Measurements from ENCODE around the gene CACNA1D.

CACNA1D gene

DNA sequence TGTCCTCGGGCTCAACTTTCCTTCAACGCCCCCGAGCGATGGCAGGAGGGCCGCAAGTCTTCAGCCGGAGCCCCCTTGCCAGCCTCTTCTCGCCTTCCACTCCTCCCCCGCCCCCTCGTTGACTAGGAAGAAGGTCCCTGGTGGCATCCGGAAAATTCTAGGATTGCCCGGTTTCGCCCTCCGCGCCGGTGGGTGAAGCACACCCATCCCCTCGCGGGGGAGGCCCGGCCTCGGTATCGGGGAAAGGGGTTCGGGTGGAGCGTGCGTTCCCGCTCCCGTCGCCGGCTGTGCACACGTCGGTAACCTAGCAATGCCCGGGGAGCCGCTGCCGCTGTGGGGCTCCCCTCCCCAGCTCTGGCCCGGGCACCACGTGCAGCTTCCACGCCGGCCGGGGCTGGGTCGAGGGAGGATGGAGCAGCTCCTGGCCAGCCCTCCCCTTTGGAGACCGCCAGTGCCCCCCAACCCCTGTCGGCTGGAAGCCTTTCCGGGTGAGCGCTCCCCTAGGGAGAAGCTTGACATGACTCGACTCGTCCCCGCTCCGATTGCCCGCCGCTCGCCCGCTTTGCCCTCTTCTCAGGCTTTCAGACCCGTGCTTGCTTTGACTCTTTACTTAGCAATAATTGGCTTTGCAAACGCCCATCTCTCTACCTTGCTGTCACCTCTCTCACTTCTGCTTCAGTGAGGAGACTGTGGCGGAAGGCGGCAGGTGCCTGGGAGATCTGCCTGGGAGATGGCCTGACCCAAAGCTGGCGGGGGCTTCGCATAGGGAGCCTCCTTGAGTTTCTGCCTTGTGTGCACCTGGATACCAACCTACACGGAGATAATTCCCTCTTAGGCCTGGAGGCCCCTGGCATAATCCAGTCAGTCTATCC, 1.3 kb downstream of the CACNA1D start:
- DNase-seq = peak; percentile 23

DNA sequence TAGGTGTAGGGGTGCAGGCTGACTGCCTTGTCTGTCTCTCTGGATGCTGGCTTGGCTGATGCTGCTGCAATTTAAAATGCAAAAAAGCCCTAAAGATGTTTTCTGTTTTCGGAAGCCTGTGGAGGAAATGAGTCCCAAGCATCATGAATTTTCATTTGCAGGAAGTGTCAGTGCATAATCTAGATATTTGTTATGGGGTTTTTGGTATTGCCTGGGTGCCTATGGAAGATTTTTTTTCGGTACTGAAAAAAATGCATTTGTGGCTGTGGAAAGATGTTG, 1.9 kb downstream of the CACNA1D start:
- DNase-seq = no peak

DNA sequence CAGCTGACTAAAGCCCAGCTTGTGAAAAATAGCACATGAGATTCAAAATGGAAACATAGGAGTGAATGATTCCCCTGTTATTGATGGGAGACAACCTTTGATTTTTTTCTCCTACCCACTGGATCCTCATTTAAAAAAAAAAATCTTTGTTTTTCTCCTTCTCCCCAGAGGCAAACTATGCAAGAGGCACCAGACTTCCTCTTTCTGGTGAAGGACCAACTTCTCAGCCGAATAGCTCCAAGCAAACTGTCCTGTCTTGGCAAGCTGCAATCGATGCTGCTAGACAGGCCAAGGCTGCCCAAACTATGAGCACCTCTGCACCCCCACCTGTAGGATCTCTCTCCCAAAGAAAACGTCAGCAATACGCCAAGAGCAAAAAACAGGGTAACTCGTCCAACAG, 2.6 kb downstream of the CACNA1D start:
- no peak for DNase-seq

DNA sequence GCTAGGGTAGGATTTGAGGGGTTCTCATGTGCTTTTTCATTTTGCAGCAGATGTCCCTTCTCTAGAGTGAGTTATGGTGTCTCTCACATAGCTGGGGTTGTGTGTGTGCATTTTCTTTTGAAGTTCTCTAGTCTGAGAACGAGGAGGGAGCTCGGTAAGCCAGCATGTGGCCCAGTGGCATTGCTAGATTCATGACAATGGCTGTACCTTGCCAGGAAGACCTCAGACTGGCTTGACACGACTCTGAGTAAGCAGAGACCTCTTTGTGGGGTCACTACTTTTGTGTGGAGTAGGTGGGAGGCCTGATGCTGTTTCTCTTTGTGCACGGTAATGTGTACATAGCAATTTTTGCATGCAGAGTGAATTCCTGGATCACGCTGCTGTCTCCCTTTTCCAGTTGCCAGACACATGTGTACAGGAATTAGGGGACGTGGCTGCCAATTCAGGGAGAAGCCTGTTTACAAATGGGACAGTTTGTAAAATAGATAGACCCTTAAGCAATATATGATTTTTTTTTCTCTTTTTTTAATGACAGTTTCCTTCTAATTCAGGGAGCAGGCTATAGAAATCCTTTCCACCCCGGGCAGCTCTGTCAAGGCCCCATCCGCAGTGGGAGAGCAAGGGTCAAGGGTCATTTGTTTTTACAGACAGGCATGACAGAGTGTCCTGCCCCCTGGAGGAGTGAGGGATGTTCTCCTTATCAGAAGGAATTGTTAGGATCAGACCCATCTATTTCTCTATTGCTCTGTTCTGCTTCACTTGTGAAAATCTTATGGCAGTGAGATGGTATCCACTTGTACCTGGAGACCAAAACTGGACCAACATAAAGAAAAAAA, 4.6 kb downstream of the CACNA1D start:
- DNase-seq = no peak

DNA sequence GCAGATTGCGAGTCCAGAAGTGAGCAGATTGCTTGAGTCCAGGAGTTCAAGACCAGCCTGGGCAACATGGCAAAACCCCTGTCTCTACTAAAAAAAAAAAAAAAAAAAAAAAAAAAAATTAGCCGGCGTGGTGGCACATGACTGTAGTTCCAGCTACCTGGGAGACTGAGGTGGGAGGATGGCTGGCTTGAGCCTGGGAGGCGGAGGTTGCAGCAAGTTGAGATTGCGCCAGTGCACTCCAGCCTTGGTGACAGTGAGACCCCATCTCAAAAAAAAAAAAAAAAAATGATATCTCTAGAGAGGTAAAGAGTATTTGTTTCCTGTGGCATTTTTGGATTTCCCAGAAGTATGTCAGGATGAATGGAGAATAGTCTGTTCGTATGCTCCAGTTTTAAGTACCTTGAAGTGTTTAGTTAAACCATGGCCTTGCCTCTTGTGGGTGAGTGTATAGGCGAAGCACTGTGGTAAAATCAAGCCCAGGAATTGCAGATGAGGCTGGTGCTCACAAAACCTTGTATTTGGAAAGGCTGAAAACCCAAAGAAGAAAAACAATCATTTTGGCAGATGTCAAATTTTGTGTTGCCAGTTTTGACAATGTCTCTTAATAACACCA, 5.9 kb downstream of the CACNA1D start:
- DNase-seq = no peak

DNA sequence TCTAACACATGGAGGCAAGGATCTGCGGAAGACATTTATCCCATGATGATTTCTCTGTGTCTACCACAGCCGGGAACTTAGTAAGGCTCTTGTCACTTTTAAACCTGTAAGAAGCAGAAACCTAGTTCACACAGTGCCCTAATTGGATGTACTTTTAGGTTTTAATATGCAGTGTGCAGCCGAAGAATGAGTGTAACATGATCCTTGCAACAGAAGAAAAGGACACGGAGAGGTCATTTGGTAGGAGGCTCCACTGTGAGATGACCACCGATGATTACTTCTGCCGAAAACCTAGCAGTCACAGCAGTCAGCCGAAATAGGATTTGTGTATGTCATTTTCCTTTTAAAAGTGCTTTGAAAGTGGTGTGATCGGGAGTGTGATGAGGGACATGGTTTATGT, 6.8 kb downstream of the CACNA1D start:
- no peak for DNase-seq

DNA sequence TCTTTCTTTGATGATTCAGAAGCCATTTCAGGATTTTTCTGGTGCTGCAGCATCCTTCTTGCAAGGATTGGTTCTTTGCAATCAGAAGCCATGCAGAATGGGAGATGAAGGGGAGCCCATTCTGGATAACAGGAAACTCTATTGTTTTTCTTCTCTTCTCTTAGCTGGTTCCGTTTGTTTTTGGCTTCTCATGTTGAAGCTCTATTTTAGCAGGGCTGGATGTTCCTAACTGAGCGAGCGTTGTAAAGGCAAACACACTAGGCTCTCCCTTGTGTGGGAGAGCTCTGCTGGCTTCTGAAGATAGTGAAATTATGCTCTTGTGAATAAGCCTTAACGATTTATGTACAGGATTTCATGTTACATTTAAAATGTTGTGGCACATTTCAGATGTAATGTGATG, 8.3 kb downstream of the CACNA1D start:
- no peak for DNase-seq

DNA sequence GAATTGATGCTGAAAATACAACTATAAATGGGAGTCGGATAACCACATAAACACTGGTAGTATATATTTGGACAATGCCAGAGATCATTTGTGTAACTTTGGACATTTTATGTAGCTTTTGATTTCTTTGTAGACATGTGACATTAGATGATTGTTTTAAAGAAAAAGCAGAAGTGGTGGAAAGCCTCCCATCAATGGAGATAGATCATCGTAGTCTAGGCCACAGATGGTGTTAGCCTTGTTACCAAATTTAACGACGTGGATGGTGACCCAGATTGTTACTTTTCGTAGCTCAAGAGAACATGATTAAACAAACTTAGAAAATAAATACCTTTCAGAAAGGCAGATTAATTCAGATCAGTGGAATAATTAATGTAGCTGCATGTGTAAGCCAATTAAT, 8.8 kb downstream of the CACNA1D start:
- DNase-seq = no peak

DNA sequence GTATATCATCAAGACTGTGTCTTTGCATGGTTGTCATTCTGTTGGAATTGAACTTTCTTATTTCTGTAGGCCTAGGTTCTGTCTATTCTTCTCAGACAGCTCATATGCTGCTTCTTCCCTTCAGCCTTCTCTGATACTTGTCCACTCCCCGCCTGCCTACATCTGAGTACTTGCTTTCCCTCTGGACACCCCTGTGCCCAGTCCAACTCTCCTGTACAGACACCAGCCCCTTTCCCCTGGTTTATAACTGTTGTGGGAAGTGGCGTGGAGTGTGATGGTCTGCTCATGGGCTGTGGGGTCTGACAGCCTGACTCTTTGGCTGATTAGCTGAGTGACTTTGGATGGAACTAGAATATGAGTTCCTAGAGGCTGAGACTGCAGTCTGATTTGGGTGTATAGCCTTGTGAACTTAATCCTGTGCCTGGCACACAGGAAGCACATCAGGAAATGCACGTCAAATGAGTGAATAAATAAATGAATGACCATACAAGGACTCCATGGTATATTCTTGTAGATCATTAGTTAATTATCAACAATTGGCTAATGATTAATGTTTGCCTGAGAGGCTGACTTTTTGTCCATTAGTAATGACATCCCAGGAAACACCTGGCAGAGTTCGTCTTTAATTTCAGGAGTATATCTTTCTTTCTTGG, 11.8 kb downstream of the CACNA1D start:
- DNase-seq = no peak

DNA sequence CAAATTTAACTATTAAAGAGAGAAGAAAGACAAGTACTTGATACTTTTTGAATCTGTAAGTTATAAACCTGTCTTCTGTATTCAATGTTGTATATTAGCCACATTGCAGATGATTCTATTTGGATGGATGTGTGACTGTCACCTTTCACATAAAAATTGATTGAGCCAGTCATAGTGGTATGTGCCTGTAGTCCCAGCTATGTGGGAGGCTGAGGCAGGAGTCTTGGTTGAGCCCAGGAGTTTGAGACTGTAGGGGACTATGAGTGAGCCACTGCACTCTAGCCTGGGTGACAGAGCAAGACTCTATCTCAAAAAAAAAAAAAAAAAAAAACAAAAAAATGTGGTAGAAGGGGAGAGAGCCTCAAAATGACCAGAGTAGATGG, 12.3 kb downstream of the CACNA1D start:
- DNase-seq = no peak

DNA sequence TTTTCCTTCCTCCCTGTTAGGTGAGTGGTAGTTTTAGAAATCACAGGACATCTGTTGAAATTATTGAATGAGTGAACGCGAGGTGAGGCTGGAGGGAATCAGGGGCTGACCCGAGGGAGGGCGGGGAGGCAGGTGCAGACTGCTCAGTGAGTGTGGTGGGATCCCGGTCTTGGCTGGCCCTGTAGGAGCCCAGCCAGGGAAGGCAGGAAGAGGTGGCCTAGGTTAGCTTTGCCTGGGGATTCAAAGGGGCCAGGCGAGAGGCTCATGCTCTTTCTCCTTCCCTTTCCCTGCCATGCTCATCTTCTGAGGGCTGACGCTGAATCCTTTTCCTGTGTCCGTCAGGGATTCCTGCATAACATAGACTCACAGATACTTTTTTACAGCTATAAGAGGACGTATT, 15.1 kb downstream of the CACNA1D start:
- DNase-seq = no peak

DNA sequence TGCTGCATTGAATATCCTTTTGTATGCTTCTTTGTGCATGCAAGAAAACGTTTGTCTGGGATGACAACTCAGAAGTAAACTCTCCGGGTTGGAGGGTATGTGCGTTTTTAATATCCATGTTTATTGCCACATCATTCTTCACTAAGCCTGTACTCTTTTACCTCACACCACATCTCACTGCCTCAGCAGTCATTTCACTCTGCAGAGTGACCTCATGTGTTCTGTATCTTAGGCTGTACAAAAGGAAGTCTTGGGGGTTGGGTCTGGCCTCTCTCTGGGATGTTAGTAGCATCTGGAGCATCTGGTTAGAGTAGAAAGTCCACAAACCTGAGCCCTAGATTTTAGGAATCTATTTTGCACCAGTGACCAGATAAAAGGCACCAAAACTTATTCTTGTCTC, 16.1 kb downstream of the CACNA1D start:
- DNase-seq = no peak

DNA sequence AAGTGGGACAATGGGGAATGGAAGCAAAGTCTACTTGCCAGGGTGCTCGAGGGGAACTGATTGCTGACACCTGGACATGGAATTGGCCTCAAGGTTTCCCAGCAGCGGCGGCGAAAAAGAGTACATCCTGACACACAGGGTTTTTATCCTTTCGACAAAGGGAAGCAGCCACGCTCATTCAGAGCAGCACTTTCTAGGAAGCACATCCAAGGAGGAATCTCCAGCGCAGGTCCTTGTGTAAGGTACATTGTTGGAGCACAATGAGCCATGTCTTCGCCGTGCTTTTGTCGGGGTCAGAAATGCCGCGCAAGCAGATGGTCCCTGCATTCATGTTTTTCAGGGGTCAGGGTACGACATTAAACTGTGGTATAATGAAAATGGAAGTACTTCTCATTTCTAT, 16.8 kb downstream of the CACNA1D start:
- DNase-seq = no peak

DNA sequence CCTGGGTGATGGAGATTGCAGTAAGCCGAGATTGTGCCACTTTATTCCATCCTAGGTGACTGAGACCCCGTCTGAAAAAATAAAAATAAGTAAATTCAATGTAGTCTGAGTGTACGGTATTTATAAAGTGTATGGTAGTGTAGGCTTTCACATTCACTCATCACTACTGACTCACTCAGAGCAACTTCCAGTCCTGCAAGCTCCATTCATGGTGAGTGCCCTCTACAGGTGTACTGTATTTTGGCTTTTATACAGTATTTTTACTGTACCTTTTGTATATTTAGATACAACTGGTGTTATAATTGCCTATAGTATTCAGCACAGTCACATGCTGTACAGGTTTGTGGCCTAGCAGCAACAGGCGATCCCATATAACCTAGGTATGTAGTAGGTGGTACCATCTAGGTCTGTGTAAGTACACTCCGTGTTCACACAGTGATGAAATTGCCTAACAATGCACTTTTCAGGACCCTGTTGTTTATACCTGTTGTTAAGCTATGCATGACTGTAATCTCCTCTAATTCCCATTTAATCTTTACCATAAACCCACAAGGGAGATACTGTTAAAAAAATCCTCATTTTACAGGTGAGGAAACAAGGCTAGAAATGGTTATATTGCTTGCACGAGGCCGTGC, 19.3 kb downstream of the CACNA1D start:
- DNase-seq = no peak

DNA sequence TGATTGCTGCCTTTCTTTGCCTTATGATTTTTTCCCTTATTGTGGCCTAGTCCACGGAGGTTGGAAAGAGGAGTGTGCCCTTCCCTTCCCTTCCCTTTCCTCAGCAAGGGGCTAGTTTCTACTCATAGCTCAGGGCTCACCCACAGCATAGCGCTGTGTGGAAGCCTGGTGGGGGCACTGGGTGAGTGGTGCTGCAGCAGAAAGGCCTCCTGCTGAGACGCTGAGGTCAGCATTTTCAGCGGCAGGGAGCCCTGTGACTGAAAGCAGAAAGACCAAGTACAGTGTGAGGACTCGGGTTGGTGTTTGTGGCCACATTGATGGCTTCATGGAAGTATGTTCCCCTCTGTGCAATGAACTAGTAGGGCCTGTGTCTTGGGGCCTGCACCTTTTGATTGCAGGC, 21.9 kb downstream of the CACNA1D start:
- no peak for DNase-seq

DNA sequence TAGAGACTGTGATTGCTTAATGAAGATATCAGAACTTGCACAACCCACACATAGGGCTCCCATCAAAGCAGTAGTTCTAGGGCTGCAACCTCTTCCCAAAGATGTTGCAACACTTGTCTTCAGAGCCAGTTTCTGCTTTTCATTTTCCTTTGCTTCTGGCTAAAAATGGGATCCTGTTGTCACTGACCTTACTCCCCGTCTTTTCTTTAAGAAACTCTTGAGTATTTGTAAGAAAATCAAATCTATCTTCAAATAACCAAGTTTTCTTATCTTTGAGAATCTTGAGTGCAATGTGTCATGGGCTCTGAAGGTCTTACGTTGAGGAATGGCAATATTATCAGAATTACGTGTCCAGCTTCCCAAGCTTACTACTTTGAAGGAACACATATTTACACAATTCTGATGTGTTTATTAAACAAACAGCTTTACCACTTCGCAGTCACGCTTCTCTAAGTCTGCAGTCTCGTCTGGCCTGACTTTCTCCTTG, 24.1 kb downstream of the CACNA1D start:
- no peak for DNase-seq

DNA sequence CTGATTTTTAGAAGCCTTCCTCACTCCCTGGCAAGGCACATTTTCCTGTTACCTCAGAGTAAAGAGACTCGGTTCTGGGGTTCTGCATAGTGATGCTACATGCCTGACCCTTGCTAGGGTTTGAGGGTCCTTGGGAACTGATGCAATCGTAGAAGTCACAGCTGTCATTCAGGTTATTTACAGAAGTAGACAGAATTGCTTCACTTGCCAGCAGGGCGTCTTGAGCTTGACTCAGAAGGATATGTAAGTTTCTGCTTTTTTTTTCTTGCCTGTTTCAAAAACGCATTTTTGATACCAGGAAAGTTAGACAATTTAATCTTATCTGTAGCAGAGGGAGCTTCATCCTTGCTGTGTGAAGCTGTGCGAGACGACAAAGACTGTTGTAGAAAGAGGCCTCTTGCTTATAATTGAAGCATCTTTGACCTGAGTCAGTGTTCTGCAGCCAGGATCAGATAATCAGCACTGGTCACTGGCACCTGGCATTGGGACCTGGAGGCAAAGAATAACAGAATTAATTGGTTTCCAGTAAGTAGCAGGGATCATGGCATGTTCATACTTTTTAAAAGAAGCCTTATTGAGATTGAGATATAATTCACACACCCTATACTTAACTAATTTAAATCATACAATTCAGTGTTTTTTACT, 24.8 kb downstream of the CACNA1D start:
- DNase-seq = no peak

DNA sequence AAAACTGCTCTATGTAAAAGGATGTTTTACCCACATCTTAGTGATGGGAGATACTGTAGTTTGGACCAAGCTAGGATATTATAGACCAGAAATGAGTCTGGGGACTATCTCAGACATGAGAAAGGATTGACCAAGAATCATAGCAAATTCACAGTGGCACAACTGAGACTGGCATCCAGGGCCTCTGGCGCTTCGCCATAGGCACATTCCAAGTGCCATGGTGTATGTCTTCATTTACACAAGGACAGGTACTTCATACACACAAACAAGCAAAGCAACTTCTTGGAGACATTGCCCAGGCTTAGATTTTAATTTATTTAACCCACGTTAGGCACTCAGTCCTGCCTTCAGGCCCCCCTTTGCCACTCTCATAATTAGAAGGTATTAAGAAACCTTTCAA, 28.9 kb downstream of the CACNA1D start:
- DNase-seq = no peak

DNA sequence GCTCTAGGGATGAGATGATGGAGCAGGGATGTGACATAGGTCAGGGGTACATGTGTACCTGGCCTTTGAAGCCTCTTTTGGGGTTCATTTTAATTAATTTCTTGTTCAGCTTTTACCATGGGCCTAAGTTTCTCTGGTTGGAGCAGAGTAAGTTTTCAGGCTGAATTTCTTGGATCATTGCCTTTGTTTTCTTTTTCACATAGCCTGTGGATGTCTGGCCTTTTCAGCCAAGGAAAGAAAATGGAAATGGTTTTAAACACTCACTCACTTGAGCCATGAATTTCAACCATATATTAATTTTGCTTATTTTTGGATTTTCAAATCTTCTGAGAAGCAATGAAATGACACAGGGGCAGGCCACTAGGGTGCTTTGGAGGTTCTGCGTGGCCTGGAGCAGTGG, 30.2 kb downstream of the CACNA1D start:
- no peak for DNase-seq

DNA sequence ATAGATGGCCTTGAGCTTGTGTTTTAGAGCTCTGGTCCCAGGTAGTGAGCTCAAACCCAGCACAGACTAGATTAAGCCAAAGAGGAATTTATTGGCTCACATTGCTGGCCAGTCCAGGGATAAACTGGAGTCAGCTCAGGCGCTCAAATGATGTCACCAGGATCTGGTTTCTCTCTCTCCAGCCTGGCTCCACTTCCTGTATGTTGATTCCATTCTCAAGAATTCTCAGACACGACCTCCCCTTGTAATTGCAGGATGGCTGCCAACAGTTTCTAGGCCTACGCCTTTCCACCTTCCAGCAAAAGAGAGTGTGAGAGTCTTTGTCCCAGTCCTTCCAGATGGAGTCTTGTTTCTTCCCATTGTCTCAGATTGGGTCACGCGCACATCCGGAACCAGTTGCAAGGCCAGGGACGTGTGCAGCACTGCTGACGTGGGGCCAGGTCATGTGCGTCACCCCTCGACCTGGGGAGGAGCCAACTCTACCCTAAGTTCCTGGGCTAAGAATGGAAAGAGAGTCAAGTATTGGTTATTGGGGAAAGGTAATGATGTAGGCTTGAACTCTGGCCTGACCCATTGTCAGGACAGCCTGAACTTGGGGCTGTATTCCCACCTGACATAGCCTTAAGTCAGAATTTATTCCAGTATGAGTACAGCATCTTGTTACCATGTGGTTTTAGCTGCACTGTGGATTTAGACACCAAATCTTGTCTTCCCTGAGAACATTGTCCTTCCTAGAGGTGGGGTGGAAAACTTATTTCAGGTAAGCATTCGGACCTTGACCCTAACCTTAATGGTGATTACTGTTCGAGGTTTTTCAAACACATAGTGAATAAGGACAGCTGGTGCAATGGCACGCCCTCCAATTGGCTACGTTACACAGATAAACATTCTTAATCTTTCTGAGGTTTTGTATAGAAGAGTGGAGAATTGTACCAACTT, 31.6 kb downstream of the CACNA1D start:
- no peak for DNase-seq

DNA sequence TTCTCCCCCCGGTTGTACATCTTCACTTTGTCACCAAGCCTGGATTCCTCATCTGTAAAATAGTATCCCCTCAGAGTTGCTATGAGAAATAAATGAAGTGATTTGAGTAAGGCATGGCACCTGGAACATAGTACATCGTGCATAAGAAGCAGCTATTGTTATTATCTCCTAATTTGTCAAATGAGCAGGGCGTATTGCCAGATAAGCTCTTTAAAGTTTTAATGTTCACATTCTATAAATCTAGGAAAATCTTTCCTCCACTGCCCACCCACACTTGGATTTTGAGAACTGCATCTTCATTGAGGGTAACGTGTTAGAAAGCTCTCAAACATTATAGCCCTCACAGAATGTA, 32.3 kb downstream of the CACNA1D start:
- no peak for DNase-seq
